HG03097 (cell line): ENCODE results near the gene PSMC3.

Source experiments
- ATAC-seq: cut with Tn5 transposase; IDR thresholded peaks from one replicate; pipeline ENCODE4 v1.9.1; 2021; ENCODE audit not compliant: unreplicated experiment, low FRiP score

Gene PSMC3

DNA sequence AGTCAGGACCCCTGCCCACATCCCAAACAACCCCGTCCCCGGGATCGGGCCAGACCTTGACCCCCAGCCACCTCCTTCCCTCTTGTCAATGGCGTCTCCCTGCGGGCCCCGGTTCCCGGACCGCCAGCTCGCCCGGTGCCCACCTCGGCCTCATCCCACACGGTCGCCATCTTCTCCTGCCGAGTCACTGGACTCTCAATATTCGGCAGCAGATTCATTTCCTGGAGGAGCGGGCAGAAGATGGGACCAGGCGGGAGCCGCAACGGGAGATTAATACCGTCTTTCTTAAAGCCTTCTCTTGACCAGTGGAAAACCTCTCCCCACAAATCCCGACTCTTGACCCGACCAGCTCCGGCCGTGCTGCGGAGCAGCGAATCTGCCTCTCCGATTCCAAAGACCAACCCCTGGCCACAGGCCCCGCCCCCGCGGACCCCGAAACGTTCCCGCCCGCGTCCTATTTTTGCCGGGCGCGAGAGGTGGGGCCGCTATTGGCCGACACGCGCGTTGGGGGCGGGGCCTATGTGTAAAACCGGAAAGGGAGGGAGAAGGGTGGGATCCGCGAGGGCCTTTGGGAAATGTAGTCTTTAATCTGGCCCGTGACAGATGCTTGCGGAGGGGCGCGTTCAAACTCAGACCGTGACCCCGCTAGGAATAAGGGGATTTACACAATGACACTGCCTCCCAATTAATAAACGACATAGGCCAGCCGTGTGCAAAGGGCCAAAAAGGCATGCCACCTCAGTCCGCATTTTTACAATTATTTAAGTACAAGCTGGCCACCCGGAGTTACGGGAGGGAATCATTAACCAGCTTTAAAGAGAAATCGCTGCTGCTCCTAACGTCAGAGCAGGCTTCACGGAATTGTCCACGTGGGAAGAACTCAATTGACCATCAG, at the start of gene PSMC3:
PSMC3 (minus strand) TSS at position 378 of the 895 bp plus-strand sequence; CDS start at position 218, 160 bp downstream.
- ATAC-seq, result peak; percentile 83

DNA sequence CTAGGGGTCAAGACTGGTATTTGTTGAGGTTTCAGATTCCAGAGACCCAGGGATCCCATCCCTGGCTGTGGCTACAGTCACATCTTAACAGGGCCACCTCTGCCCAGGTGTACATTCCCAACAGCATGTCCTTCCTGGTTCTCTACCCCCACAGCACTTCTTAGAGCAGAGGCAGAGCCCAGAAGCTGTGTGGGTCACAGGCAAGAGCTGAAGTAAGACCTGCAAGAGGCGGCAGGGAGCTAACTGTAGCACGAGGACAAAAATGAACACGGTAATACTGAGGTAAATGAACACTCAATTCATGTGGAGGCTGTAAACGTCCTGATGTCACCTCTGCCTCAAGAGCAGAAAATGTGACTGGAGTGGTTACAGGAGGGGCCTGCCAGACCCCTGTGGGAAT, 44.4 kb upstream of the PSMC3 start:
- ATAC-seq, result no peak

DNA sequence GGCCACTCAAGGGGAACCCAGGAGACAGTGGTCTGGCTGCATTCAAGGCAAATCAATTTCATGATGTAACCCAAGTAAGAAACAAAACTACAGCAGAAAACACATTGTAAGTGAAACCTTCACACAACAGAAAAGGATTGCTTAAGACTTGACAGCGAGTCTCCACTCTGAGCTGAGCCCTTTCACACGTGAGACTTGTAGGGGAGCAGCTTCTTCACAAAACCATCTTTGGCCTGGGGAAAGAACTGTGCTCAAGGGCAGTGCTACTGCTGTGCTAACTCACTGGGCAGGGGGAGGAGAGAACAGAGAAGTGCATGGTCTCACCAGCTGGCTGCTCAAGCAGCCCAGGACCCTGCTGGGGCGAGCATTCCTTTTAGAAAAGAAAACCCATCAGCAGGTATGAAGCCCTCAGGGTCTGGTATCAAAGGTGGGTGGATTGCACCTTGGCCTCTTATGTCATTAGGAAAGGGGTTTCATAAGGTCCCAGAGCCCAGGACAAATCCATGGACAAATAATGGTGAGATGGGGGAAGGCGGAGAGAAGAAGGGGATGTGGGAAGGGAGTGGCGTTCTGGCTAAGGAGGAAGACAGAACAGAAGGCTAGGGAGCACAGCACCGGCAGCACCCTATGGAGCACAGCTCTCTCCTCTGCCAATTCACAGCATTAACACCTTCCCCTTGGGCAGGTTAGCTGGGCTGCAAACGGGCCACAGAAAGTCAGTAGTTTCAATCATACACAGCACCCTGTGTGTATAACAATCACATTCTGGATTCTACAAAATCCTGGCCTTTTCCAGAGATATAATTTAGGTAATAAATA, 43.3 kb upstream of the PSMC3 start:
- ATAC-seq, result no peak

DNA sequence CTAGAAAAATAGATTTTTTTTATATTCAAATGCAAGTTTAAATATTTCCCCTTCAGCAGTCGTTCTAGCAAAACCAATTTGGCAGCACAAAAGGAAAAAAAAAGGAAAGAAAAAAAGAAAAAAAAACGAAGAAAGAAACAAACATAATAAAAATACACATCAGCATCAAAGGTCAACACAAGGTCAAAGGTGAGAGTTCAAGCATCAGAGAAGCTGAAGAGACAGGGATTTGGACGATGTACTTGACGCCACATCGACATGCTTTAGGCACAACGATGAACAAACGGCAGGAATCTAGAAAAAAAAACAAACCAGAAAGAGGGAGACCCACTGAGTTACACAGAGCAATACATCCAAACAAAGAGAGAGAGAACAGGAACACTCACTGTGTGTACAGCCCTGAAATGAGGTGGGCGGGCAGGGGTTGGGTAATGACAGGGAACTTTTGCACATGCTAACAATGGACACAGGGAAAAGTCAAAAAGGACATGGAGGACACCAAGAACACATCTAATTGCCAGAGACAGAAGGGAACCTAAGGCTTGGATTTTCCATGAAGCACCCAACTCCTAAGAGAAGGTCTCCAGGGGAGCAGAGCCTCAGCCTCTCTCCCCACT, 42.5 kb upstream of the PSMC3 start:
- no peak for ATAC-seq

DNA sequence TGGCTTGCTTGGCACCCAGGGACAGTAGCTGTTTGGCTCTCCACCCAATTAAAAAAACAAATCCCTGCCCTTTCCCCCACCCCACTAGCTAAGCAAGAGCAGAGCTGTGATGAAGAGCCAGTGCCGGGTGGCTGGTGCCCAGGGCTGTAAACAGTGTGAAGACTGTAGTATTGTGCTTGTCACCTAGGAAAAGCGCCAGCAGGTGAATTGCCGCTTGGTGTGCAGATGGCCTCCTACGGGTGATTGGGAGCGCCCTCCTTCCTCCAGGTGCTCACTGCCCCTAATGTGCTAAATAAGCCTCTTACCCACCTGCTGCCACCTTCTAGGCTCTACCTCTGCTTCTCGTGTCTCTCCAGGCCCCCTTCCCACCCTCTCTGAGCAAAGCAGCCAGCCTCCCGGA, 41.1 kb upstream of the PSMC3 start:
- no peak for ATAC-seq

DNA sequence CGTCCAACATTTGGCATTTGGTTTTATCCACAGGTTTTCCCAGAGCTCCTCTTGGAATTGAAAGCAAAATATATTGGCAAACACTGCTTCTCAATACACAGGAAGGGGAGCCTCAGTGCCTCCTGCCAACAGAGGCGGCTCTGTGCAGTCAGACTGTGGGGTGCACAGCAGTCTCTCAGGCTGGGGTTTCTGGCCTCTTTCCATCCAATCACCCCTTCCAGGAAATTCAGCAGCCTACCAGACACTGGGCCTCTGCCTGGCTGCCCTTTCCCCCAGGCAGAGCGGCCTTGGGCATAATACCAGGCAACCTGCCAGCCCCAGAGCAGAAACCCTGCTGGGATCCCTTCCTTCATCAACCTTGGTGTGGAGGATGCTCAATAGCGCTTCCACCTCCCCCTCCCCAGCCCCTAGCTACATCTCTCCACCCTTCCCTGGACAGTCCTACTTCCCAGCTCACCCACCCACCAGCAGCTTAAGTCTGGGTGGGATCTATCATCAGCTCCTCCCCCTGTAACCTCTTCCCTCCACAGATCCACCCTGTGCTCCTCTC, 40.5 kb upstream of the PSMC3 start:
- no peak for ATAC-seq

DNA sequence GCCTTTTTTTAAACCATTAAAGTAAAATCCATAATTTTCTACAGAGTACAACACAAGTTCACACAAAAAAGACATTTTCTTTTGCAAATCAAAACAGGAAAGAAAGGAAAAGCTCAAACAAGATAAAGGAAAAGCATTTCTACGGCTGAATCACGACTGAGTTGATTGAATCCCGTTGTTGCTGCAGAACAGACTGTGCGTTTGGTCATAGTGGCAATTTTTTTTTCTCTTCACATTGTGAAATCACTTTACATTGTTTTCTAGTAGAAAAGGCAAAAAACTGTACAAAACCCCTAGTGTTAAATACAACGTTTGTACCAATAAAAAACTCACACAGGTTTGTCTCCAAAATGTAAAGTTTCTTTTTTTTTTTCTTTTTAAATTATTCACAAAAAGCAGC, 40.0 kb upstream of the PSMC3 start:
- no peak for ATAC-seq

DNA sequence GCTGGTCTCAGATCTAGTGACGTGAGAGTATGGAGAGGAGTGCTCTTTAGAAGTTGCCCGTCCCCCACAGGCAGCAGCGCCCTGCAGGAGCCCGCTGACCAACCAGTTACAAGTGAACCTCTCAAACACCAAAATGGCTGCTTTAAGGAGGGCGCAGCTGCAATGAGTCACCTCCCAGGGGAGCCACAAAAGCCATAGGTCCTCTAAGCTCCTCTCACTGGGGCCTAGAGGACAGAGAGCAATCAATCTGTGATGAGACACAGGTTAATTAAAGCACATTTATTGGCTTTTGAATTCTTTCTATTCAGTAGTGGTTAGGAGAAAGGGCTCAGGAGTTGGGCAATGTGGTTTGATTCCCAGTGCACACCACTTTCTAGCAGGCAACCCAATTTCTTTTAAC, 38.2 kb upstream of the PSMC3 start:
- no peak for ATAC-seq

DNA sequence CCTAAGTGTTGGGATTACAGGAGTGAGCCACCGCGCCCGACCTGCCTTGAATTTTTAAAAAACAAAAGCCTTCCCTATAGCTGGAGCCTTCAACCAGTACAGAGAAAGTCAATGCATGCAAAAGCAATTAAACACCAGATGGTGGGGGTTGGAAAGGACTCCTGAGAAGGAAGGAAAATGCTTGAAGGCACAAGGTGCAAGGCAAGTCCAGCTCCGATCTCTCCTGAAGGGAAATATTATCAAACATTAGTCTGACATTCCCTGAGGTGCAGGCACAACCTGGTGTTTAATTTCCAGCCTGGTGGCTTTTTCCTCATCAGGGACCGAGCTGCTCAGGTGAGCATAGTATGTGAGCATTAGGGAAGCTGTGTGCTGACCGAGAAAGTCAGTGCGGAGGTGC, 35.6 kb upstream of the PSMC3 start:
- ATAC-seq, result no peak

DNA sequence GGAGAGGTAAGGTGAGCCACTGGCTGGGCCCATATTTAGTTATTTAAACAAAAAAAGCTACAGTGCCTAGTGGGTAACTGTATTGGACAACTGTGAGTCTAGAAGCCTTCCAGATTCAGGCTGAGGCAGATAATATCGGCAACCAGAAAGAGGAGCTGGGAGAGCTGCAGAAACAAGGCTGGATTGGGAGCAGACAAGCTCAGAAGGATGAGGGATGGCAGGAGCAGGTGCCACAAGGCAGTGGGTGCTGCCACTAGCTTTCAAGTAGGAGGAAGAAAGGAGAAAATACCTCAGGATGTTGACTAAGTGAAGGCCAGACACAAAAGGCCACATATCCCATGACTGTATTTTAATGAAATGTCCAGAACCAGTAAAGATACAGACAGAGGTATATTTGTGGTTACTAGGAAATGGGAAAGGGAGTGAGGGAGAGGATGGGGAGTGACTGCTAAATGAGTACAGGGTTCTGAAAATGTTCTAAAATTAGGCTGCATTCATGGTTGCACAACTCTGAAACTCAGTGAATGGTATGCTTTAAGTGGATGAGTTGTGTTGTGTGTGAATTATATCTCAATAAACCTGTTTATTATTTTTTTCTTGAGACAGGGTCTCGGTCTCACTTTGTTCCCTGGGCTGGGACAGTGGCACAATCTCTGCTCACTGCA, 34.5 kb upstream of the PSMC3 start:
- ATAC-seq, result no peak

DNA sequence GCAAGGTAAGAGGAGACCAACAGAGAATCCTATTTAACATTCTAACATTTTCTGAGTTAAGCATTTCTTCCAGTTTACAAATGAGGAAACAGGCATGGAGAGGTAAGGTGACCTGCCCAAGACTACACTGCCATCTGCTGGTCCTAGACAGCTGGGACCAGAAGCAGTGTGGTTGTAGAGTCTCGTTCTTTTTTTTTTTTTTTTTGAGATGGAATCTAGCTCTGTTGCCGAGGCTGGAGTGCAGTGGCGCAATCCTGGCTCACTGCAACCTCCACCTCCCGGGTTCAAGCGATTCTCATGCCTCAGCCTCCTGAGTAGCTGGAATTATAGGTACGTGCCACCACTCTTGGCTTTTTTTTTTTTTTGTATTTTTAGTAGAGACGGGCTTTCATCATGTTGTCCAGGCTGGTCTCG, 28.0 kb upstream of the PSMC3 start:
- peak; percentile 70 for ATAC-seq

DNA sequence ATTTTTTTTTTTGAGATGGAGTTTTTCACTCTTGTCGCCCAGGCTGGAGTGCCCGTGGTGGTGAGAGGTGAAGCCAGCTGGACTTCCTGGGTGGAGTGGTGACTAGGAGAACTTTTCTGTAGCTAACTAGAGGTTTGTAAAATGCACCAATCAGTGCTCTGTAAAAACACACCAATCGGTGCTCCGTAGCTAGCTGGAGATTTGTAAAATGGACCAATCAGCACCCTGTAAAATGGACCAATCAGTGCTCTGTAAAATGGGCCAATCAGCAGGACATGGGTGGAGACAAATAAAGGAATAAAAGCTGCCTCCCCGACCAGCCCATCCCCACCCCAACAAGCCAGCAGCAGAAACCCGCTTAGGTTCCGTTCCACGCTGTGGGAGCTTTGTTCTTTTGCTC, 27.1 kb upstream of the PSMC3 start:
- ATAC-seq, result no peak

DNA sequence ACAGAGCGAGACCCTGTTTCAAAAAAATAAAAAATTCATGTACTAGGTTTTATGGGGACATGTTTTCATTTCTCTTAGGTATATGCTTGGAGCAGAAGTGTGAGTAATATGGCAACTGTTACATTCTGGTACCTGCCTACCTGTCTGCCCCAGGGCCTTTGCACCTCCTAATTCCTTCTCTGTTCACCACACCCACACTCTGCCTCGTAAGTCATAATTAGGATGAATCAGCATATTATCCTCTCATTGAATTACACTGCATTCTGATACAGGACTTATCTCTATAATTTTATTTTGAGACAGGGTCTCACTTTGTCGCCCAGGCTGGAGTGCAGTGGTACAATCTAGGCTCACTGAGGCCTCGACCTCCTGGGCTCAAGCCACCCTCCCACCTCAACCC, 25.8 kb upstream of the PSMC3 start:
- ATAC-seq, result no peak

DNA sequence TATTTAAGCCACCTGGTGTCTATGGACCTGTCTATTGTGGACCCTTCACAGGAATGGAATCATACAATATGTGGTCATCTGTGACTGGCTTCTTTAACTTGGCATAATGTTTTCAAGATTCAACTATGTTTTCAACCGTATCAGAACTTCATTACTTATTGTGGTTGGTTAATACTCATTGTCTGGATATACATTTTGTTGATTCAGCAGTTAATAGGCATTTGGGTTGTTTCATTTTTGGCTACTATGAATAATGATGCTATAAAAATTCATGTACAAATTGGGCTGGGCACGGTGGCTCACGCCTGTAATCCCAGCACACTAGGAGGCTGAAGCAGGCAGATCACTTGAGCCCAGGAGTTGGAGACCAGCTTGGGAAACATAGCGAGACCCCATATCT, 25.2 kb upstream of the PSMC3 start:
- no peak for ATAC-seq

DNA sequence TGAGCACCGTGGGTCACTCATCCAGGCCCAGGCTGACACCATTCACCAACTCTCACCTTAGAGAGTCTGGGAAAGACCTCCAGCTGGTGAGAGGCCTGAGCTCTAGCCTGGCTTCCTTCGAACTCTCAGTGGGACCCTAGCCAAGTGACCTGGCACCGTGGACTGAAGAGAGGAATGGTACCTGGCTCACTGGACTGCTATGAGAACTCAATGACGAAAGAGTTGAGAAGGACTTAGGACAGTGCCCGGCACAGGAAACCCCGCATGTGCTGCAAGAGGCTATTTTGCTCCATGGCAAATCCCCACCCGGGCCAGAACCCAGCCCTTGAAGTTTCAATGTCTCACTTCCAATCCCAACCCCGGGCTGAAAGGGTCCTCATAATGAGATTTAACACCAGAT, 23.3 kb upstream of the PSMC3 start:
- ATAC-seq, result no peak

DNA sequence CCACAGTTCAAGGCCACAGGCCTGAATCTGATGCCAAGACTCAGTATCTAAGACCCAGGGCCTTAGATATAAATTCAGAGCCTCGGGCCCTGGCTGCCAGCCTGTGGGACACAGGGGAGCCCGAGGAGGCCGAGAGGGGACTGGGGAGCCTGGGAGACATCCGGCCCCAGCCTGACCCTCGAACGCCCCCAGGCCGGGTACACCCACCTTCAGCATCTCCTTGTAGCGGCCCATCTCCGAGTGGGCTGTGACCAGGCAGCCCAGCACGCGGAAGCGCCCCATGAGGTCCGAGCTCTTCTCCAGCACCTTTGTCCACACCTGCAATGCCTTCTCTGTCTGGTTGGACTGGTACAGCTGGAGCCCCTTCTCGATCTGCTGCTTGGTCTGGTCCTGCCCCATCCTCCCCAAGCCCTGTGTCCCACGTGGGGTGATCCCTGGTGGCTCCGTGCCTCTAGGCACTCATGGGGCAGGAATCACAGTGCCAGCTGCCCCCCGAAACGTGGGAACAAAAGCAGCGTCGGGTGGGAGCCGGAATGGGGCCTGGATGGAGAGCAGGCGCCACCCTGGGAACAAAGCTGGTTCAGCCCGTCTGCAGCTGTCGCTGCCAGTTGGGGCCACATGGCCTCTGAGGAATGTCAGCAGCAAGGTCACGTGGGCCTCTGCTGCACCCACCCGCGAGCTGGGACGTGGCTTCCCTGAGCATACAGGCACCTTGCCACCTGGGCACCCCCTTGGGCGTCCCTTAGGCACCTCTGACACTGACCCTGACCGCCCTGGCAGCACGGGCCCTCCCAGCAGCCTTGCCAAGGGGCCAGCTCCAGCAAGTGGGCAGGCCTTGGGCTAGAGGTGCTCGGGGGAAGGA, 22.6 kb upstream of the PSMC3 start, which contains the start of gene RAPSN:
RAPSN (minus strand) TSS at position 571 of the 862 bp plus-strand sequence; CDS start at position 399, 172 bp downstream.
- no peak for ATAC-seq

DNA sequence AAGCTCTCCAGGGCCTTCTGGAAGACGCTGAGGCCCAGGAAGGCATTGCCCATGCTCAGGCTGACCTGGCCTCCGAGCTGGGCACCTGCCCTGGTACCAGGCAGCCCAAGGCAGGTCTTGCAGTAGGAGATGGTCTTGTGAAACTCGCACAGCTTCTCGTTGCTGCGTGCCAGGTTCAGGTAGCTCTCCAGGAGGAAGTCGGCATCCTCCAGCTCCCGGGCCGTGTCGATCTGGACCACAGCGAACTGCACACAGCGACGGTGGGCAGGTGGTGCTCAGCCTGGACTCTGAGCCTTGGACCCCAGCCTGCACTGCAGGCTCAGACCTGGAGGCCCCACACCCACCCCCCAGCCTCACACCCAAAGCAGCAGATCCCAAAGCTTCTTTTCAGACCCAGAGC, 21.7 kb upstream of the PSMC3 start:
- no peak for ATAC-seq

DNA sequence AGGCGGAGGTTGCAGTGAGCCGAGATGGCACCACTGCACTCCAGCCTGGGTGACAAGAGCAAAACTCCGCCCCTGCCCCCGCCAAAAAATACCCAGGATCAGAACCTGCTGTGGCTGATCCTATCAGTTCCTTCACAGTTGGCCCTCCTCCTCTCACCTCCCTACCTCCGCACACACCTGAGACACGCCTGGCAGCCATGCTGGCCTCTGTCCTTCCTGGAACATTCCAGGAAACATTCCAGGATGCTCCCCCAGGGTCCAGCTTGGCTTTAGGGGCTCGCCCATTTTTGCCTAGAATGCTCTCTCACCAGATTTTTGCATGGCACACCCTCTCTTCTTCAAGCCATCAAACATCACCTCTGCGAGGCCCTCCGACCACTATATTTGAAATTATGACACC, 20.6 kb upstream of the PSMC3 start:
- no peak for ATAC-seq

DNA sequence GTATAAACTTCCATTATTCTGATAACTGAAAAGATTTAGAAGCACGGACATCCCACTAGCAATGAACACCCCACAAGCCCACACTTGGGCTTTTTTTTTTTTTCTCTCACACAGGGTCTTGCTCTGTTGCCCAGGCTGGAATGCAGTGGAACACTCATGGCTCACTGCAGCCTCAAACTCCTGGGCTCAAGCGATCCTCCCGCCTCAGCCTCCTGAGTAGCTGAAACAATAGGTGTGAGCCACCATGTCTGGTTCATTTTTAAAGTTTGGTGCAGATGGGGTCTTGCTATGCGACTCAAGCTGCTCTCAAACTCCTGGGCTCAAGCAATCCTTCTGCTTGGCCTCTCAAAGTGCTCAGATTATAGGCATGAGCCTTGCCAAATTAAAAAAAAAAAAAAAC, 19.6 kb upstream of the PSMC3 start:
- ATAC-seq, result no peak
